MCF 10A (cell line): ENCODE data around the gene LCN2. TPM values are rescaled to one million over a fixed set of nuclear protein-coding genes. Genes with fewer than 3 reads are reported as not detected.
"Not testable (repeated sequence)": the region's sequence is repeated elsewhere in the genome, so short reads cannot be mapped to it uniquely, and the experiment has no call there.

Experiments used
- BruUV-seq: library from RNA; stranded (reverse); fragments of 400-500 nt; replicated peaks from 2 replicates; lab custom pipeline; 2021; lab: Mats Ljungman, UMichigan
- CTCF ChIA-PET: fragments of 300-600 bp; sonication (Branson Sonifier 250); formaldehyde crosslinking; extraction: SDS; loops from one replicate; lab custom pipeline; 2021; ENCODE audit warnings: antibody characterized with exemption, inconsistent platforms; lab: Yijun Ruan, JAX
- POLR2A ChIA-PET: fragments of 300-600, 350-650 bp; sonication (Branson Sonifier 250); formaldehyde crosslinking; extraction: SDS; loops from one replicate; lab custom pipeline; 2020; ENCODE audit warnings: antibody characterized with exemption, inconsistent platforms; lab: Yijun Ruan, JAX
- DNase-seq: peaks from one replicate; pipeline ENCODE4 v3.0.0-alpha.2; 2018; ENCODE audit not compliant: unreplicated experiment
- H3K27ac Mint-ChIP-seq: one replicate; pipeline ENCODE4 v1.8.0; 2022; ENCODE audit warnings: mild to moderate bottlenecking, low read depth, mixed read lengths; ENCODE audit not compliant: unreplicated experiment
- H3K27me3 Mint-ChIP-seq: one replicate; pipeline ENCODE4 v1.8.0; 2022; ENCODE audit warnings: mixed read lengths; ENCODE audit not compliant: insufficient read depth, unreplicated experiment
- H3K36me3 Mint-ChIP-seq: one replicate; pipeline ENCODE4 v1.8.0; 2022; ENCODE audit warnings: mild to moderate bottlenecking, moderate library complexity, mixed read lengths; ENCODE audit not compliant: insufficient read depth, unreplicated experiment
- H3K4me1 Mint-ChIP-seq: one replicate; pipeline ENCODE4 v1.8.0; 2022; ENCODE audit warnings: mixed read lengths; ENCODE audit not compliant: insufficient read depth, unreplicated experiment
- H3K4me3 Mint-ChIP-seq: one replicate; pipeline ENCODE4 v1.8.0; 2022; ENCODE audit warnings: mild to moderate bottlenecking, moderate library complexity, mixed read lengths; ENCODE audit not compliant: unreplicated experiment
- H3K9me3 Mint-ChIP-seq: one replicate; pipeline ENCODE4 v1.8.0; 2022; ENCODE audit warnings: mixed read lengths; ENCODE audit not compliant: unreplicated experiment
- intact Hi-C: fragments of 100-400 bp; cut with micrococcal nuclease; formaldehyde crosslinking; loops from 2 replicates; pipeline ENCODE4 v1.14.1; 2022
- total RNA-seq: library from RNA; stranded (reverse); gene quantifications from 2 replicates; pipeline ENCODE4 v1.2.3, GENCODE V29; 2022
- TF ChIP-seq, protein P1 (sequence below): fragments of 200-600 bp; IDR thresholded peaks from one replicate; pipeline ENCODE4 v1.8.0; 2022; ENCODE audit warnings: antibody characterized with exemption, mild to moderate bottlenecking; ENCODE audit not compliant: unreplicated experiment

LCN2 gene
- total RNA-seq, 1 experiment from 2014 or later = 7.7 TPM

DNA sequence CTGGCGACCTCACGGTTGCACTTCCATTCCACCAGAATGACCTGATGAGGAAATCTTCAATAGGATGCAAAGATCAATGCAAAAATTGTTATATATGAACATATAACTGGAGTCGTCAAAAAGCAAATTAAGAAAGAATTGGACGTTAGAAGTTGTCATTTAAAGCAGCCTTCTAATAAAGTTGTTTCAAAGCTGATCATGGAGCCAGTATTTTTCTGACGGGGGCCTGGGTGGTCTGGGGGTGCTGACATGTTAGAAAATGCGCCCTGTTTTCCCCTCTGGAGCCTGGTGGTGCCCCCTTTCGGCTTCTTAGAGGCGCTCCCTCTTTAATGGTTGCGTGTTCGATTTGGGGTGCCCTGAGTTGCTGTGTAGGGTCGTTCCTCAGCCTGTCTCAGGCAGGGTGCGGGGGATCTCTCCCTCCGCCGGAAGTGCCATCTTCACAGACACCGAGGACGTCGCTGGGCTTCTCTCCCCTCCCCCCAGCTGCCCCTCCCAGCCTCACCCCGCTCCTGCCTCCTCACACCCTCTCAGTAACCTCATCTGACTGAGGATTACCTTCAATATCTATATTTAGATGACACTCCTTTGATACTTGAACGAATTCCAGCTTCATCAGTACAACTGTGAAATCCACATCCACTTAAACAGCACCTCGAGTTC lies 40.1 kb upstream of the LCN2 start:
- Mint-ChIP-seq H3K27me3 (no peaks in the 10 kb centered on the region), H3K27ac (no peak overlapping the region), H3K4me1 (no peaks in the 10 kb centered on the region), H3K36me3 (peaks cover 47% of the 10 kb centered on the region), H3K9me3 (no peaks in the 10 kb centered on the region), H3K4me3 (no peak overlapping the region)
- TF ChIP-seq, protein P1, sequence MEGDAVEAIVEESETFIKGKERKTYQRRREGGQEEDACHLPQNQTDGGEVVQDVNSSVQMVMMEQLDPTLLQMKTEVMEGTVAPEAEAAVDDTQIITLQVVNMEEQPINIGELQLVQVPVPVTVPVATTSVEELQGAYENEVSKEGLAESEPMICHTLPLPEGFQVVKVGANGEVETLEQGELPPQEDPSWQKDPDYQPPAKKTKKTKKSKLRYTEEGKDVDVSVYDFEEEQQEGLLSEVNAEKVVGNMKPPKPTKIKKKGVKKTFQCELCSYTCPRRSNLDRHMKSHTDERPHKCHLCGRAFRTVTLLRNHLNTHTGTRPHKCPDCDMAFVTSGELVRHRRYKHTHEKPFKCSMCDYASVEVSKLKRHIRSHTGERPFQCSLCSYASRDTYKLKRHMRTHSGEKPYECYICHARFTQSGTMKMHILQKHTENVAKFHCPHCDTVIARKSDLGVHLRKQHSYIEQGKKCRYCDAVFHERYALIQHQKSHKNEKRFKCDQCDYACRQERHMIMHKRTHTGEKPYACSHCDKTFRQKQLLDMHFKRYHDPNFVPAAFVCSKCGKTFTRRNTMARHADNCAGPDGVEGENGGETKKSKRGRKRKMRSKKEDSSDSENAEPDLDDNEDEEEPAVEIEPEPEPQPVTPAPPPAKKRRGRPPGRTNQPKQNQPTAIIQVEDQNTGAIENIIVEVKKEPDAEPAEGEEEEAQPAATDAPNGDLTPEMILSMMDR = no peak
- CTCF ChIA-PET = interaction anchor here (0.6 to 1.8 kb wide), 3 partner anchors 8 to 149 kb away, joined by 3 to 4 read pairs (median 3); no protein-coding TSS in a partner anchor
- intact Hi-C loops = no loop called here
- POLR2A ChIA-PET = interaction anchor here (4.5 kb wide), 1 partner anchor 10 kb away, joined by 19 read pairs; no protein-coding TSS in a partner anchor
- DNase-seq = no peak
- no TSS peak for BruUV-seq

DNA sequence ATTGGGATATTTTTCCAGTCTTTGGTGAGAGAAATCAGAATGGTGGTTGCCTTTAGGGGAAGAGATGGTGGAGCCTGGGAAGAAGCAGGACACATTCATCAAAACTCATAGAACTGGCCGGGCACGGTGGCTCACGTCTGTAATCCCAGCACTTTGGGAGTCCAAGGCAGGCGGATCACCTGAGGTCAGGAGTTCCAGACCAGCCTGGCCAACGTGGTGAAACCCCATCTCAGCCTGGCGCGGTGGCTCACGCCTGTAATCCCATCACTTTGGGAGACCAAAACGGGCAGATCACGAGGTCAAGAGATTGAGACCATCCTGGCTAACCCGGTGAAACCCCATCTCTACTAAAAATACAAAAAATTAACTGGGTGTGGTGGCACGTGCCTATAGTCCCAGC lies 37.5 kb upstream of the LCN2 start:
- H3K27ac Mint-ChIP-seq, H3K27me3 Mint-ChIP-seq, H3K4me3 Mint-ChIP-seq, intact Hi-C loops, DNase-seq, H3K9me3 Mint-ChIP-seq, H3K4me1 Mint-ChIP-seq, BruUV-seq: not testable (repeated sequence)
- H3K36me3 Mint-ChIP-seq = peaks cover 34% of the 10 kb centered on the region
- ChIA-PET CTCF (interaction anchor here (0.6 kb wide), 1 partner anchor 212 kb away, joined by 3 read pairs; no protein-coding TSS in a partner anchor), POLR2A (interaction anchor here (0.6 to 4.5 kb wide), 2 partner anchors 13 to 39 kb away, joined by 4 to 19 read pairs; no protein-coding TSS in a partner anchor)

DNA sequence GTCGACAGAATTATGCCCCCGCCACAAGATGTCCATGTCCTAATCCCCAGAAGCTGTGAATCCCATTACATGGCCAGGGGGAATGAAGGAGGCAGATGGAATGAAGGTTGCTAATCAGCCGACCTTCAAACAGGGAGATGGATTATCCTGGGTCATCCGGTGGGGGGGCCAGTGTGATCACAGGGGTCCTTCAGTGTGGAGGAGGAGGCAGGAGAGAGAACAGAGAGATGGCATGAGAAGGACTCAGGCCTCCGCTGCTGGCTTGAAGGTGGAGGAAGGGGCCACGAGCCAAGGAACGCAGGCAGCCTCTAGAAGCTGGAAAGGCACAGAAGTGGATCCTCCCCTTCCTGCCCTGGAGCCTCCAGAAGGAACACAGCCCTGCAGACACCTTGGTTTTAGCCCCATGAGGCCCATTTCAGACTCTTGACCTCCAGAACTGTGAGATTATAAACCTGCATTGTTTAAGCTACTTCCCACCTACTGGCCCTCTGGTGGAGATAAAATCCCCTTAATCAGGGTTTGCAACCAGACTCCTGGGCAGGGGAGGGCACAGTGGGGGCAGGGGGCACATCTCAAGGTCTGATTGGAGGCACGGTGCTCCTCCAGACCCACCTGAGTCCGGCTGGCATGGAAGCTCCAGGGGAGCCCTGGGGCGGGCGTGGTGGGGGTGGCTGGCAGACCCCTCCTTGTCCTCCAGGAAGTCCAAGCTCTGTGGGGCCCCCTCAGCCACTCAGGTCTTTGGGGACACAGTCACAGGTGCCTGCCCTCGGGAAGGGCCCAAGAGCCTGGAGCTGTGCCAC lies 35.5 kb upstream of the LCN2 start:
- Mint-ChIP-seq H3K36me3 (peaks cover 24% of the 10 kb centered on the region), H3K4me1 (no peaks in the 10 kb centered on the region), H3K4me3 (no peak overlapping the region), H3K27ac (no peak overlapping the region), H3K27me3 (no peaks in the 10 kb centered on the region), H3K9me3 (no peaks in the 10 kb centered on the region)
- ChIA-PET POLR2A (interaction anchor here (0.6 to 0.8 kb wide), 2 partner anchors 16 to 56 kb away, joined by 3 read pairs; no protein-coding TSS in a partner anchor), CTCF (interaction anchor here (0.6 to 4.8 kb wide), 3 partner anchors 9 to 18 kb away, joined by 3 to 62 read pairs (median 5); no protein-coding TSS in a partner anchor)
- DNase-seq = no peak
- intact Hi-C loops = no loop called here
- TF ChIP-seq, protein P1 = no peak
- BruUV-seq = no TSS peak

DNA sequence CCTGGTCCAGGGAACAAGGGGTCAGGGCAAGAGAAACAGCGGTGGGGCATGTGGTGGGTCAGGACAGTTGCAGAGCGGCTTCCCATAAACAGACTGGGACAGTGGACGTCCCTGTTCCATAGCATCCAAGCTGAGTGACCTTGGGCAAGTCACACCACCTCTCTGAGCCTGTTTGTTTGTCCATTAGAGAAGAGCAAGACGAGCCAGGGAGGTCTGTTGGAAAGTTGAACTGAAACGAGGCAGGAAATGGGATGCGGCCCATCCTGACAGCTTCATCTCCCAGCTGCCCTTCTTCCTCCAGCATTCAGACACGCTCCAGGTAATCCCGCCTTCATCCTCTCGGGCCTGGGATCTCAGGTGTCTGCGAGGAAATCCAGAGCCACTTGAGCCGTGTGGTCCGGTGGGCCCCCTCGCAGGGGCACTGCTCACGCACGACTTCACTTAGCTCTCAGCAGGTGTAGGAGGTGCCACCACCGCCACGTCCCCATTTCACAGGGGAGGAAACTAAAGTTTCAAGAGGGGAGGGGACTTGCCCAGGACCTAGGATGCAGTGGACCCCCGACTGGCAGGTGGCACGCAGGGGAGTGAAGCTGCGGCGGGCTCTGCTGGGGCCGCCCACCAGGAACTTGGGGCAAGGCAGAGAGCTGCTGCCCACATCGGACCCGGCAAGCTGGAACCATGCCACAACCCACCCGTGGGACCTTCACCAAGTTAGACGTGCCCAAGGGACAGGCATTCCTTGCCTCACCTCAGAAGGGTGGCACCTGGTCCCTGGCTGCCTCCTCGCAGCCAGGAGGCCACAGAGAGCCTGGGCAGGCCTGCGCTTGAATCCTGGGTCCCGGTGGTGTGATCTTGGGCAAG lies 34.7 kb upstream of the LCN2 start:
- Mint-ChIP-seq H3K36me3 (peaks cover 25% of the 10 kb centered on the region), H3K27me3 (no peaks in the 10 kb centered on the region), H3K9me3 (no peaks in the 10 kb centered on the region), H3K4me3 (no peak overlapping the region), H3K27ac (no peak overlapping the region), H3K4me1 (no peaks in the 10 kb centered on the region)
- no peak for DNase-seq
- TF ChIP-seq, protein P1 = no peak
- BruUV-seq = no TSS peak
- intact Hi-C loops = no loop called here
- ChIA-PET CTCF (interaction anchor here (0.6 to 4.8 kb wide), 3 partner anchors 9 to 19 kb away, joined by 3 to 62 read pairs (median 5); no protein-coding TSS in a partner anchor), POLR2A (interaction anchor here (0.6 kb wide), 1 partner anchor 56 kb away, joined by 3 read pairs; no protein-coding TSS in a partner anchor)
